Activated CD8-positive, alpha-beta memory T cell treated with anti-CD3 and anti-CD28 coated beads for 24 hours (primary cell): Measurements from ENCODE around the gene NMNAT3.

Source experiments
- DNase-seq: peaks from one replicate; pipeline ENCODE4 v3.0.0-alpha.2; 2020

NMNAT3 gene

DNA sequence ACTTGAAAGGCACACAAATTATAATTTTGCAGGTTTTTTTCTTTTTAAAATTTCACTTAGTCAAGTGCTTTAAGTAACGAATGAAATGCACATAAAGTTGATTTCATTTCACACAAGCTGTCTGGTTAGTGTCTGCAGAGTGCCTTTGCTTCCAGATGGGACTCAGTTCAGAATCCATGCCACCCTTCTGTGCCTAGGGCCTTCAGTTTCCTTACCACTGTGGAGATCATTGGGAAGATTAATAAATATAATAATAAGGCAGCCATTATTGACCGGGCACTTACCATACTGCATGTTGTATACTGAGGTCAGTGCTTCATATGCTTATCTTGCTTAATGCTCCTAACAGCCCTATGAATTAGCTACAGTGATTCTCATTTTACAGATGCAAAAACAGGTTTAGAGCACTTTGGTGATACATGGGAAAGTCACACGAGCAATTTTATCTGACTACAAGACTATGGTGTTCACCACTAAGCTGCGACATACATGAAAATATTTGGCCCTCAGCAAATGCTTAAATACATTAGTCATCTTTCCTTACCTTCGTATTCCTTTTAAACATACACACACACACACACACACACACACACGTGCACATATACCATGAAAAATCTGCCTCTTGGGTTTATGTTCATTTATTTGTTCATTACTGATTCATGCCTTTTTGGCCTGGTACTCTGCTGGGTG lies 3.1 kb downstream of the NMNAT3 start:
- DNase-seq, result no peak

DNA sequence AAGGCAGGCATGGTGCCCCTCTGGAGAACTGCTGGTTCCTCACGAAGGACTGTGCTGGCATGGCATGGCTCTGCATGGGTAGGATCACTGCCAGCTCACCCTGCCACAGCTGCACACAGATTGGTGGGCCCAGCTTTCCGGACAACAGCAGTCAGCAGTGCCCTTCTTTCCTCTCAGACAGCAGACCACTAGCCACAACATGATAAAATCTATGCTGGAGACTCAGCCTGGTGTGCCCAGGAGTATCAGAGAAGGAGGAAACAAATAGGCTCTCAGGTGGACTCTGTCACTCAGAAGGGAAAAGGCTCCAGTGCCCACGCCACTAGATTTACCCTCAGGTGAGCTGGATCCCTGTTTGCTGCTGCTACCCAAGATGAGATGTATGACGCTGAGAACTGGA lies 4.9 kb downstream of the NMNAT3 start:
- DNase-seq, result no peak

DNA sequence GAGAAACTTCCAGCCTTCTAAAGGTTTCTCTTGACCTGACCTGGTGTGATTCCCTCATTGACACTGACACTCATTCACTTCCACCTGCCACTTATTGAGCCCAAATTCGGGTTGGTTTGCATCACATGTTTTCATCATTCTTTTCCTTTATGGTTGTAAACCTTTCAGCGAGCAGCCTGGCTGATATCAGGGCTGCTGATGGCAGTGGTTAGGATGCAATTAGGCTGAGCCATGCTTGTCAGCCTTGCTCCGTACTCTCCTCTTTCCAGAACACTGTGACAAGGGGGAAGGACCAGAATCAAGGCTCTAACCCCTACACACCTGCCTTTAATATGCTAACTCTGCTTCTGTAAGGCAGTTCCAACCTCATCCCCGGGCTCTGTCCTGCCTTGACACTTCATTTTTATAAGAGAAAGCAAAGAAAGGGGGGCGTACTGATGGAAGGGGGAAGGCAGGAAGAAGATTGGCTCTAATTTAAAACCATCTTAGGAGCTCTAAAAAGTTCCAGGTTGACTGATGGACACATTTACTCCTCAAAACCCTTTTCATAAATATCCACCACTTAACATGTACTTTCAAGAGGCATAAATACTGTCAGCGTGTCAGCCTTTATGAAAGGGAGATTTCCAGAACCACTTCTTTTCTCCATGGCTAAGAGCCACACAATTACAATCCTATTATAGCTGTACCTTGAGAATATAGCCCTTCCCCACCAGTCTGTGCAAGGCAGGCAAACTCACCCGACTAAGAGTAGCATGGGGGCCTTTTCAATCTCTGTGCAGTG lies 5.7 kb downstream of the NMNAT3 start:
- DNase-seq, result no peak

DNA sequence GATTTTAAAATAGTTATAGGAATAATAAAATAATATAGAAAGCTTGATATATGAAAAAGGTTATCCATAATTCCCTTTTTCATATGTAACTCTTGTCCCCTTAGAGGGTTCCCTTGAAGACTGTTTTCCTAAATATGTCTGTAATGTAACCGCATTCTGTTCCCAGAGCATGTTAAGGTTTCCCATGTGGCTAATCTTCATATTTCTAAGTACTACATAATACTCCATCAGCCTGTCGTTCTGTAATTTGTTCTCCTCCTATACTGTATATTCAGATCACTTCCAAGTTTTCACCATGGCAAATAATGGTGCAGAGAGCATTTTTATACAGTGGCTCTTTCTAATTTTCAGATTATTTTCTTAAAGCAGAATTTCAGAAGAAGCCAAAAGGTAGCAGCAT lies 6.7 kb downstream of the NMNAT3 start:
- no peak for DNase-seq

DNA sequence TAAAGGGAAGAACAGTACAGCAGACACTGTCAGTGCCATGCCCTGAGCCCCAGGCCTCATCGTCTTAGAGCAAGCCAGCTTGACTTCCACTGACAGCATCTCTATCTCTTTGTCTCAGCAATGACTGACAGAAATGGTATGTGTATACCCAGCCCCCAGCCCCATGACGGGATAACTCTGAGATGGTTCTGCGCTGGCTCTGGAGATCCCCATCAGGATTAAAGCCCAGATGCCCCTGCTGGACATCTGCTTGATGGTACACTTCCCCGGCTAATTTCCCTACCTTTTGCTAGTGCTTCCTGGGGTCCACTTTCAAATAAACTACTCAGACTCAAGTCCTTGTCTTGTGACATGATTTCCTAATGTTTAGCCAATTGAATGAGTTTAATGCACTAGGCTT lies 7.6 kb downstream of the NMNAT3 start:
- DNase-seq, result no peak

DNA sequence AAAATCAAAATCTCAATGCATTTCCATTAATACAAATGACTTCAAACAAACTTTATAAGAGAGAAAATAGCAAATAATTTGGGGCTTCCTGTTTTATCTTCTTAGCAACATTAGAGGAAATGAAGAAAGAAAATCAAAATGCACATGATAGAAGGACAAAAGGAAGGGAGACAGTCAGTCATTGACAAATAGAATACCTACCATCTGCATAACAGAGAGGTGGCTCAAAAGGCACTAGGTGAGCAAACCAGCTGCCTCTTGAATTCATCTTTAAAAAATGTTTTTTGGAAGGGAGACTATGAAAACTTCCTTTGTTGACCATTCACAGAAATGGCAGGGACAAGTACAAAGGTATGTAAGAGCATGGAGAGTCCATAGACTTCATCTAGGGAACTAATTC lies 9.4 kb downstream of the NMNAT3 start:
- no peak for DNase-seq

DNA sequence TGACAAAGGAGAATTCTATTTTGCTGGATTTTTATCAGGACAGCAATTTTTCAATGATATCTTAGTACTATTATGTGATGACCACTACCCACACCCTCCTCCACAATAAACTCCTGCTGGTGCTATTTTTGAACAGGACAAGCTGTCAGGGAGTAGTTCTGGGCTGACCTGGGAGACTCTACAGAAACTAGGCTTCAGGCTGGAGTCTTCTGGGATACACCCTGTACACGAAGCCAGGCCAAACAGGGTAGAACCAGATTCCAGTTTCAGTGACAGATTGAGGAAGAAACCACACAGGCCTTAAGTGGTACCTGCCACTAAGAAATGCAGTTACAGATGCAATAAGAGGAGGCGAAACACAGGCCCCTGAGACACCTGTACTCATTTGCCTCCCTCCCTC lies 12.8 kb downstream of the NMNAT3 start:
- DNase-seq, result no peak

DNA sequence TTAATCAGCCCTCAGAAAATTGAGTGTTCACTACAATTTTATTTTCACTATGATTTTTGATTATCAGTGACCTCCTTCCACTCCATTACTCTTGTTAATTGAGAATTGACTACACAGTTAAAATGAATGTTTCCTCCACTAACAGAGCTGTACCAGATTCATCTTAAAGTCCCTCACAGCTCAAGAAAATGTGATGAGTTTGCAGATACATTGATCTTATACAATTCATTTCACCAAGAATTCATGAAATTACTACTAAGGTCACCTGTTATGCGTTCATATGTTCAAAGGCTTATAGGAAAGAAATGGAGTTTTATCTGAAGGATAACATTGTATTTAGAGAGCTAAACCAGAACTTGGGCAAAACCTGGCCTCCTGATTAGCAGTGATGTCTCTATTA lies 17.5 kb downstream of the NMNAT3 start:
- no peak for DNase-seq

DNA sequence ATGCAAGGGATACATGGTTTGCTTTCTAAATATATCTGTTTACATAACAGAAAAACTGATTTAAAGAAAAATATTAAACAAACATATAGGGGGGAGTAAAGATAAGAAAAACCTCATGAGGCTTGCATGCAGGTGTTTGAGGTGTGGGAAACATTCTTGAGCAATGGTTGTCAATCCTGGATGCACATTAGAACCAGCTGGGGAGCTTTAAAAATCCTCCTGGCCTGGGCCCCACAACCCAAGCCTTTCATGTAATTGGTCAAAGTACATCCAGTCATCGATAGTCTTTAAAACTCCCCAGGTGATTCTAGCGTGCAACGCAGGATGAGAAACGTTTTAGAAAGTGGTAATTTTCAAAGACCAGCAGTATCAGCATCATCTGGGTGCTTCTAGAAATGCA lies 18.3 kb downstream of the NMNAT3 start:
- DNase-seq, result no peak

DNA sequence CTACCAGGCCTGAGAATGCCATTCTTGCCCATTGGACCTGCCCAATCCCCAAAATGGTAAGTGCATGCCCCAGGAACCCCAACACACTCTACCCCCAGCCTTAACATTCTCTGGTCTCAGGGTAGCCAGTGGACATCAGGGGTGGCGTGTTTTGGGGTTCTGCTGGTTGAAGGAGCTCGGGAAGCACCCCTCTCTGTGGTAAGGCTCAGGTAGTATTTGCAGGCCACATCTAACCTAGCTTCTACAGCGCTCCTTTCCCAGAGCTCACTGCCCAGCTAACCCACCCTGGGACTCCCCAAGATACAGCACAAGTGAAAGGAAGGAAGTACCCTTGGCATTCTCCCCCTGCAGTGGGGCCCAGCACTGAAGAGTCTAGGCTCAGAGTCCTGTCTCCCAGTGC lies 19.8 kb downstream of the NMNAT3 start:
- no peak for DNase-seq

DNA sequence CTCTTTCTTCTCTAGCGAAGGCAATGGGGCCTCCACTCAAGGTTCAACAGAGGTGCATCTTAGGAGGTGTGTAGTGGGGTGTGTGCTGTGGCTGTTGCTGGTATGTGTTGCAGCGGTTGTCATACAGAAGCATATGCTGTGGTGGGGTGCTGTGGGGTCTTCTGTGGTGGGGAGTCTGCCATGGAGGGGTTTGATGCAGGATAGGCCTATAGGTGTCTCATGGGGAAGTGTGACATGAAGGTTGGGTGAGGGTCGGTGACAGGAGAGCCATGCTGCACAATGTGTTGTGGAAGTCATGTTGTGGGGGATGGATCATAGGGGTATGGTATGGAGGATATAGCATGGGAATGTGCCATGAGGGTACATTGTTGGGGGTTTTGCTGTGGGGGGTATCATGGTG lies 20.3 kb downstream of the NMNAT3 start:
- no peak for DNase-seq

DNA sequence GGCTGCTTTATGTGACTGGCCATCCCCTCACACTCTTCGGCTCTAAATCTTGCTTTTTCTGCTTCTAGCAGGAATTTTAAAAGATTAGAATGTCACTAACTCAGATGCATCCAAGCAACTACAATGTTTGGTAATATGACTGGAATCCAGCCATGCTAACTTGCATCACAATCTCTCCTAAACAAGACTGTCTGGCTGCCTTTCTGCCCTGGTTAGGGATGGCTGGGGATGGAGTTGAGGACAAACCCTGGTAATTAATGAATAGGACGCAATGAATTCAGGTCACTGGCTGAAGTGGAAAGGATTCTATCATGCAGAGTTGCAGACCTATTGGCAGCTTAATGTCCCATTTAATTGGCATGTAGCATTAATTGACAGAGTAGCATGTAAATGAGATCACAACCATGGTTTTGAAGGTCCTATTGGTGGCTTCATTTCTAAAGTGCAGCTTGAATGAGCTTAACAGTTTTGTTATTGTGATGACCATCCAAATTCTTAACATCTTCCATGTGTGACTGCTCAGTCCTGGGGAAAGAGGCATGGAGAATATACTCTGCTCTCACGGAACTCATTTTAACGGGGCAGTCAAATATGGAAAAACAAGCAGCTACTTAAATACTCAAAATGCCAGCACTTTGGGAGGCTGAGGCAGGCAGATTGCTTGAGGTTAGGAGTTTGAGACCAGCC lies 21.7 kb downstream of the NMNAT3 start:
- no peak for DNase-seq

DNA sequence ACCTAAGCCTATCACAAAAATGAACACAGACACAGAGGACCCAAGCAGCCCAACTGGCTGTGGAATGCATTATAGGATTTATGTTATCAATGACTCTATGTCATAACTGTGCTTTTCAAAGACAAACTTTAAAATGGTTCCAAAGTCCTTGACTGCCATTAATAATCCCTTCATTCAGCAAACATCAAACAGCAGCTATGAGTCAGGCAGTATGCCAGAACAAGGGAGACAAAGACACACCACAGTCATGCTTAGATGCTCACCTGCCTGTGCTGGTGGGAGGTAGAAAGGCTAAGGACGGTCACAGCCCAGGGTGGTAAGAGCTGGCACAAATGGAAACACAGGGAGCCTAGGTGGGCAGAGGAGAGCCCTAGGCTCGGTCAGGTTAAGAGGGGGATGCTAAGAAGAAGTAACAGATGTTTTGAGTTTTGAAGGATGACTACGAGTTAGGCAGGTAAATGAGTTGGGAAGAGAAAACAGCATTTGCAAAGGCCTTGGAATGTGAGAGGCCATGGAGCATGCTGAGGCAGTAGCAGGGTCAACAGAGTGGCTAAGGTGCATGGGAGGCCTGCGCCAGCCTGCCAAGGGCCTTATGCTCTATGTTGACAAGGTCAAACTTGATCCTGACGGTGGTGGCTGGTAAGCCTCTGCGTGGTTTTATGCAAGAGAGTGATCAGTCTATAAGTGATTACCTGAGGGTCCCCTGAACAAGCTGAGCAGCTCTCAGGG lies 23.0 kb downstream of the NMNAT3 start:
- DNase-seq, result no peak

DNA sequence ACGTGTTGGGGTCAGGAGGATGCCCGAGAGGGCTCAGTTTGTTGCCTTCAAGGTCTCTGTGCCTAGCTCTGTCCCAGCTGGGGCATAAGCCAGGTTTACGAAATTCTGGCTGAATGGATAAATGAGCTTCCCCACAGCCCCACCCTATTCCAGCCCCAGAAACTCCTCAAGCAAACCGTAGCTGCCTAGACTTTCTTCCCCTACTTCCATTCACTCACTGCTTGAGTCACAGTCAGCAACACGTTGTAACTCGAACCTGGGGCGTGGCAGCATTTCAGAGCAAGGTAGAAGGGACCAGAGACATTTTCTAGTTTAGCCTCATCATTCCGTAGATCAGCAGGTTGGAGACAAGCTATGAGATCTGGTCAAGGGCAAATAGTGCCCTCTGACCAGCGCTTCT lies 24.2 kb downstream of the NMNAT3 start:
- DNase-seq, result no peak

DNA sequence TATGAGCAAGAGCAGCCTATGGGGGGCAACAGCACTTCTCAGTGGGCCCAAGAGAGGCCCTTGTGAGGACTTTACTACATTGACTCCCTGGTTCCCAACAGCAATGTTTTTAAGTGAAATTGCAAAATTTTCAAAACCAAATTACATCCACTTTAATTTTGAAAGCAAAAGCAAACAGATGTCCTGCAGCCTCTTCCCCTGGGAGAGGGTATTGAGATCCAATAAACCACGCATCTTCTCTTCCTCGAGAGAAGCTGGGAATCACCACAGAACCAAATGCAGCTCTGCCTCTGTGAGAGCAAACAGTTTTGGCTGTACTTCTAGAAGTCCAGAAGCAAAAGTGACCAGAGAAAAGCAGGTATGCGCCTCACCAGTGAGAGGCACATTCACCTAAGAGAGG lies 25.2 kb downstream of the NMNAT3 start:
- no peak for DNase-seq

DNA sequence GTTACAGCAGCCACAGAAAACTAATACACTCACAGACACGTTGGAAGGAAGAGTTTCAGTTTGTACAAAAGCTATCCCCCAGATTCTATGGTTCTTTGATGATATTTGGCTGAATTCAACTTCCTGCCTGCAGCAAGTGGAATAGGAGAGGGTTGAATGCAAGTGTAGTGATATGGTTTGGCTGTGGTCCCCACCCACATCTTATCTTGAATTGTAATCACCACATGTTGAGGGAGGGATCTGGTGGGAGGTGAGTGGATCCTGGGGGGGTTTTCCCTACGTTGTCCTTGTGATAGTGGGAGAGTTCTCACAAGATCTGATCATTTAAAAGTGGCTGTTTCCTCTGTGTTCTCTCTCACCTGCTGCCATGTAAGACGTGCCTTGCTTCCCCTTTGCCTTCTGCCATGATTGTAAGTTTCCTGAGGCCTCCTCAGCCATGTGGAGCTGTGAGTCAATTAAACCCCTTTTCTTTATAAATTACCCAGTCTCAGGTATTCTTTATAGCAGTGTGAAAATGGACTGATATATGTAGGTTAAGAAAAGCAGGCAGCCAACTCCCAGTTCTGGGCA lies 29.8 kb downstream of the NMNAT3 start:
- DNase-seq, result no peak

DNA sequence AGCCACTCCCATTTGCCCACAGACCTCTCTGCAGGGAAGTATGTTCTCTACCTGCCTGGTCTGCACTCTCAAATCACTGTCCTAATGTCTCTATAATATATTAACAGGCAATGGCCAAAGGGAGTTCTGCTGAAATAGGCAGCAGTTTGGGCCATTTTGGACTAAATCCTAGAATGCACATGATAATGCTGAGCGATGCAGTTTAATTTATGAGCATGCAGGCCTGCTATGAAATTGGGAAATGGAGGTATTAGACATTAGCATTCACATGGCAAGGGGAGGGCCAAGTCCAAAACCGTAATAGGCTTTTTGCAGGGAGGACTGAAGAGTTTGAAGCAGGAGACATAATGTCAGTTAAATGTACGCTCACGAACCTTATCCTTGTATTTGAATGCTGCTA lies 31.3 kb downstream of the NMNAT3 start:
- no peak for DNase-seq

DNA sequence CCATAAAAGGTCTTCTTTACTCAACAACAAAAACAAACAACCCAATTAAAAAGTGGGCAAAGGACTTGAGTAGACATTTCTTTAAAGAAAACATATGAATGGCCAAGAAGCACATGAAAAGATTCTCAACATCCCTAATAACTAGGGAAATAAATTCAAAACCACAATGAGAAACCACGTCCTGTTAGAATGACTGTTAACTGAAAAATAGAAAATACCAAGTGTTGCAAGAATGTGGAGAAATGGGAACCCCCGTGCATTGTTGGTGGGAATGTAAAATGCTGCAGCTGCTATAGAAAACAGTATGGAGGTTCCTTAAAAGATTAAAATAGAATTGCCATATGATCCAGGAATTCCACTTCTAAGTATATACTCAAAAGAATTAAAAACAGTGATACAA lies 34.8 kb downstream of the NMNAT3 start:
- DNase-seq, result no peak

DNA sequence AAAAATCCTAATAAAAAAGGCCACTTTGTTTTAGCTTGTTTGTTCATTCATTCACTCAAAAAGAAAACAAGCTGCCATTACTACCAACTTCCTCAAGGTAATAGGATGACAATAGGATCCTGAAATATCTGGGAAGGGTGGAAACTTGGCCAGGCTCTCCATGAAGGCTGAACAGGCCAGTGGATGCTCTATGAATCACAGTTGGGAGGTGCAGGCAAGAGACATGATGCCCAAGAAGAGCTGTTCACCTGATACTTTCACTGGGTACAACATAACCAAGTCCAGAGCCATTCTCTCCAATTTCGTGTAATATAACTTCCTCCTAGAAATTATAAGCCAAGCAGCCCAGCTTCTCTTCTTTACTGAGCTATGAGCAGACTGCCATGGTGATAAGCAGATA lies 37.3 kb downstream of the NMNAT3 start:
- DNase-seq, result no peak

DNA sequence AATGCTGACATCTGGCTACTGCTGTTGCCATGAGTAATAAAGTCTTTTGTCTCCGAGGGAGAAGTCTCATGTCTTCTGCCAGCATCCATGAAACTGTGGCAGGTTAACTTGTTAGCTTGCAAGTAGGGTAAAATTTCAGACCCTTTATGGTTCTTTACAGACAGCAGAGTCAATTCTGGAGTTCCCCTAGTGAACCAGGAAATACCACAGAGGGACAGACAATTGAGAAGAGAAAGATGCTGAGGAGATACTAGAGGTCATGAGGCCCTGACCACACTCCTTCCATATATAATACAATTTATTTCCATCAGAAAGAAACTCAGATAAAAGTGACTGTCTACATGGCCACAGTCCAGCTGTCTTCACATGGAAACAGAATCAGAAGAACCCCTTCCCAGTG lies 38.1 kb downstream of the NMNAT3 start:
- DNase-seq, result no peak

DNA sequence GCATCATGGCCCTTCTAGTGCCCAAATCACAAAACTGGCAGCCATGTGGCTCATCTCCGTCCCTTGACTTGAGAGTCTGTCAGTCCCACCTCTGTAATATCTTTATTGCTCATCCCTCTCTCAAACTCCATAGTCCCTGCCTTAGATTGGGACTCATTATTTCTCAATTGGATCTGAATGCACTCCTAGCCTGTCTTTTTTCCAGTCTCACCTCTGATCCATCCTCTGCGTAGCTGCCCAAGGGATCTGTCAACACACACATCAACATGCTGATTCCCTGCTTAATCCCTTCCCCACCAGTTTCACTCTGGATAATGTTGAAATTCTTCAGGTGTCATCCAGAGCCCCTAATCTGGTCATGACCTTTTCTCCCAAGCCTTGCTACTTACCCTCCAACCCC lies 39.3 kb downstream of the NMNAT3 start:
- DNase-seq, result no peak

DNA sequence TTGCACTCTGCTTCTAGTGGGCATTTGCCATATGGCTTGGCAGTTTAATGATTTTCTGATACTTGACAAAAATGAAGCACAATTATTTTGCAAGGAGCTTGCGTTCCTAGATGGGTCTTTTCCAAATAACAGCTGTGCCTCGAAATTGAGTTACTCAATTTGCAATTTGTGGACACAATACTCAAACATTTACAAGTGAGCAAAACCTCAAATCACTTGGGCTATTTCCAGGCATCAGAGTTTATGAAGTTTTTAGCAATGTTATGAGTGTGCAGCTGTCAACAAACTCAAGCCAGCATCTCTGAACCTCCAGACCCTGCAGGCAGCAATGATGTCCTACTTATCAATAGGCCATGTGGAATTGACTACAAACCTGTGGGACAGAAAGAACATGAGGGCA lies 41.3 kb downstream of the NMNAT3 start:
- no peak for DNase-seq

DNA sequence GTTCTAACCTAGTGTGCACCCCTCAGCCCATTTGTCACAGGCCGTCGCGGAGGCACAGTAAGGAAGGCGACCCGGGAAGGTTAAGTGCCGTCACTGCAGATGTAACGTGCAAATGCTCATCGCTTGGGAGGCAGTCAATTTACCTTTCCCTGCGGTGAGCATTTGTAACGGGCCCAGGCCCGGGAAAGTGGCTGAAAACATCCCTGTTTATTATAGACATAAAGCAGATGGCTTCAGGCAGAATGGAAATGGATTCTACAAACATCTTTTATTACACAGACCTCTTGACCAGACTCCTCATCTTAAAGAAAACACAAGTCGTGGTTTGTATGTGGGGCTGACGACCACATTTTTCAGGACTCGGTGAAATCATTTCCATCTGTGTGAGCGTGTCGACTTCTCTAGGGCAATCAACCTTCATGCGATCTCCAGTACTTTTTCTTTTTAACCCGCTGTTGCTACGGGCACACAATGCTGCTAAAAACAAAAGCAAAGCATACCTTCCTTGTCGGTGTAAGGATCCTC lies 43.6 kb downstream of the NMNAT3 start:
- no peak for DNase-seq
